GM20431 (cell line): Measurements from ENCODE around the gene RIPOR2.
"Not testable (repeated sequence)": the region's sequence is repeated elsewhere in the genome, so short reads cannot be mapped to it uniquely, and the experiment has no call there.

Experiments used
- in situ Hi-C: fragments of 300-500 bp; cut with MseI, MboI; formaldehyde crosslinking; loops from one replicate; pipeline ENCODE4 v1.15.0; 2020; ENCODE audit warnings: low sequenced_read_pairs; ENCODE audit not compliant: unreplicated experiment

The RIPOR2 gene

DNA sequence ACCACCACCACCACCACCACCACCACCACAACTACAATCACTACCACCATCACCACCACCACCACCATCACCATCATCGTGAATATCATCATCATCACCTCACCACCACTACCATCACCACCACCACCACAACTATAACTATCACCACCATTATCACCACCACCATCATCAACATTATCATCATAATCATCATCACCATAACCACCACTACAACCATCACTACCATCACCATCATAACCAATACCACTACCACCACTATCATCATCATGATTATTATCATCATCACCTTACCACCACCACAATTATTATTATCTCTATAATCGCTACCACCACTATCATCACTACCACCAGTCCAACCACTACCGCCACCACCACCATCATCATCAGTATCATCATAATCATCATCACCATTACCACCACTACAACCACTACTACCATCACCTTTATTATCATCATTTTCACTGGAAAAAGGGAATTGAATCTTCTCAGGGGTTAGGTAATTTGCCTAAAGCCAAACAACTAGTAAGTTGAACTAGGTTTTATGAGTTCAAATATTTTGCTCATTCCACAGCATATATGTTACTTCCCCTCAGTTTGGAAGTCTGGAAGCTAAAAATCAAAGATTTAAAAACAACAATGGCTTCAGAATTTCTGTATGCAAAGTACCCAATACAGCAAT, 8.3 kb downstream of the RIPOR2 start:
- in situ Hi-C loops = no loop called here

DNA sequence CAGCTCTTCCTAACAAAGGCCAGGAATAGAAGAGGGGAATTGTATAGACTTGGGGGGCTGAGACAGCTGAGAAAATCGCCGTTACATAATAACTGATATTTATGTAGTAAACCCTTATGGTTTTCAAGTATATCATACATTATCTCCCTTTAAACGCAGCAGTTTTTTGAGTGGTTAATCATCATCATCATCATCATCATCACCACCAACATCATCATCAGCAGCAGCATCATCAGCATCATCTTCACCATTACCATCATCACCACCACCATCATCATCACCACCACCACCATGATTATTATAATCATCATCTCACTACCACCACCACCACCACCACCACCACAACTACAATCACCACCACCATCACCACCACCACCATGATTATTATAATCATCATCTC, 9.1 kb downstream of the RIPOR2 start:
- in situ Hi-C loops = not testable (repeated sequence)

DNA sequence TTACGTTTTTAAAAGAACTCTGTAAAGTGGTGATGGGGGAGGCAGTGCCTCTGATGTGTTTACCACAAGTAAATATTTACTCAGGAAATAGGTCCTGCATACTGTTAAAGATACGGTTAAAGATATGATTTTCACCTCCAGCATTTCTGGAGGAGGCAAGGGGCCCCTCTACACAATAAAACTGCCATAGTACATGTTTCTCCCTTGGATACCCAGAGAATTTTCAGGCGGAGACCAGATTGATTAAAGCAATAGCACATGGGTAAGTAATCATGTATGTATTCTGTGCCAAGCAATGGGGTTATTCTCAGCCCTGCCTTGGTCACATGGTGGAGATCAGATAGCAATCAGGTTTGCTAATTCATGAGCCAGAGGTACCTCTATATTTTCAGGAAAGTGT, 9.6 kb downstream of the RIPOR2 start:
- in situ Hi-C loops = no loop called here

DNA sequence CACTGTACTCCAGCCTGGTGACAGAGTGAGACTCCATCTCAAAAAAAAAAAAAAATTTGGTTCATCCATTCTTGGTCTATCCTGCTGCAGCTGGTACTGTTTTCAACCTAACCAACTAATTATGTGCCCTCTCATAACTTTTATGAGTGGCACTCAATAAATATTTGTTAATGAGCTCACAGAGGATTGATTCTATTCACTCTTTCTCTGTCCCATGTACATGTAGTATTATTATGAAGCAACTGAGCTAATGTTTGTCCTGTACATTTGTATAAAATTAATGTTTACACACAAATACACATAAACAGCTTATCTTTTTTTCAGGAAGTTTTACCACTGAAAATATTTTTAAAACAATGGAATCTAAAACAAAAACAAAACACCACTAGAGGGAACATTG, 10.1 kb downstream of the RIPOR2 start:
- in situ Hi-C loops = no loop called here

- in situ Hi-C loops = no loop called here
Measured at GRCh38 chr6:24924580-24925356, 11.0 kb downstream of the RIPOR2 start.

DNA sequence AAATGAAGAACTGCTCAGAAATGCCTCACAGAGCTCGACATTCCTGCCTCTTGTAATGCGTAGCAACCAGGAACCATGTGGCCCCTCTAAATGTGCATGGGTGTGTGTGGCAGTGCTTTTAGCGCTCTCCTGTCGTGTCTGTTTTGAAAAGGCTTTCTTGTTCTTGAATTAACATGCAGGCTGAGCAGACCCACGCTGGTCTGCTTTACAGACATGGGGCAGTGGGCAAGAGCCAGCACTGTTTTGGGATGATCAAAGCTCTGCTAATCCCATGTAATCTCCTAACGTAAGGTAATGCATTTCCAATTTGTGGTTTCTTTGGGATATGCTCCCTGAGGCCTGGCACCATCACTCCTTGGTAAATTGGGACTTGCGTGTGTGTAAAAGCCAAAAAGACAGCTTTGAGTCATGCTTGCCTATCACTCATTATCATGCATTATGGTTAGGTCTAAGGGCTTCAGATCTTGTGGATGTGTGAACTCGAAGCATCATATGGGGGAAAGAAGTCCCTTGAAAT, 11.8 kb downstream of the RIPOR2 start:
- in situ Hi-C loops = no loop called here

GRCh38 chr6:24922814-24923213, 12.9 kb downstream of the RIPOR2 start:
- in situ Hi-C loops = no loop called here

DNA sequence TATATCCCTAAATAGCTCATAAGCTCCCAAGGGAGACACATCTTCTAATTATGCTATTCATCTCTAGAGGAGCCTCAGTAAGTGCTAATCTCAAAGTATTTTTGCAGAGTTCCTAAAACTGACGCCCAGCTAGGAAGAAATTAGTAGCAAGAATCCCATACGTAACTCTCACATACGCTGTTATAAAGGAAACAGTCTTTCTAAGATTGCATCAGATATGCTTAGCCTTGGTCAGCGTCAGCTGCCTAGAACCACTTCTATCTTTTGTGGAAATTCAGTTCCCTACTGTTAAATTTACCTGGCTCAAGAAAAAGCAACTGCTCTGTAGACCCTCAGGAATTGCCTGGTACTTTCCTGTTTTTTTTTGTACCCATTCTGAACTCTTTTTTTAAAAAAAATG, 13.6 kb downstream of the RIPOR2 start:
- in situ Hi-C loops = no loop called here

DNA sequence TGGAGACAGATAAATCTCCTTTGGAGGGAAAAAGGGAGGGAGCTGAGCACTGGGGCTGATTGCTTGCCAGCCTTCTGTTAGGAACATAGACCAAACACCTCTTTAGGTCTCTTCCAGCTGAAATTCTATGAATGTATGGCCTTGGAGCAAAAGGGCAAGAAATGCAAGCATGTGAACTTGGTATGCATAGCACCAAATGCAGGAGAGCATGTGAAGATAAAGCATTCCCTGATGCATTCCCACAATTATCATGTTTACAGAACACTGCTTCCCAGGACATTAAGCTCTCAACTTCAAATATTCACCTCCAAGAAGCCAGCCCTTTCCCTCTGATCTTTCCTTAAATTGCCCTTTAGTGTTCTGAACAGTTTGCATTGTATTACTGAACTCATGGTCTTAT, 15.6 kb downstream of the RIPOR2 start:
- in situ Hi-C loops = no loop called here

DNA sequence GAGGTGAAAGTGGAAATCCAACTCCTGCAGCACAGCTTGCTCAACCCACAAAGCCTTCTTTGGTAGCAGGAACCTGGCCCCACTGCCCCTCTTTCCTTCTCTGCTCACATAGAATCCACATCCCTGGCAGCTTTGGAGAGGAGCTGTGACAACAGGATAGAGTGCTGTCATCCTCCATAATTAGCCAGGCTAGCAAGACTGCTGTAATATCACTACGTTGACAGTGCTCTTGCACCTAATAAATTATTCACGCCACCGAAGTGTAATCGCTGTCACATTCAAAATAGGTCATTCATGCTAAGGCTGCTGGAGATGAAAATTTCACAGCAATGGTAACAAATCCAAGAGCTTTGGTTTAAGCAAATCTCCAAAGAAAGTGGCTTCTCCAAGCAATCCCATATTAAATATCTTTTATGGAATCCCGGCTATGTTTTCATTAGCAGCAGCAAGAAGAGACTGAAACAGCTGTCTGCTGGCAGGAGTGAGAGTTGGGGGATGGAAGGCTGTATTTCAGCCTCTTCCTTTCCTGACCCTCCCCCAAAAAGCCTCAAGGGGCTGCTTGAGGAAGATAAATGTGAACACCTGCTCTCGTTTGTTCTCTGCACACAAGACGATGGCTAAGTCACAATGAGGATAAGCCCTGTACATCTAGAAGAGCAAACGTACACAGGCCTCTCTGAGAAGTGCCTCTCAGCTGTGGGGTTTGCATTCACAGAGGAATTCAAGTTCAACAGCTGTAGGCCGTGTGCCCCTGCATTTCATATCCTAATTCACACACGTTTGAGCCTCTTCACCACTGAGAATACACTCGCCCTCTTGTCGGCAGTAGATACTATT, 16.5 kb downstream of the RIPOR2 start:
- in situ Hi-C loops = no loop called here

DNA sequence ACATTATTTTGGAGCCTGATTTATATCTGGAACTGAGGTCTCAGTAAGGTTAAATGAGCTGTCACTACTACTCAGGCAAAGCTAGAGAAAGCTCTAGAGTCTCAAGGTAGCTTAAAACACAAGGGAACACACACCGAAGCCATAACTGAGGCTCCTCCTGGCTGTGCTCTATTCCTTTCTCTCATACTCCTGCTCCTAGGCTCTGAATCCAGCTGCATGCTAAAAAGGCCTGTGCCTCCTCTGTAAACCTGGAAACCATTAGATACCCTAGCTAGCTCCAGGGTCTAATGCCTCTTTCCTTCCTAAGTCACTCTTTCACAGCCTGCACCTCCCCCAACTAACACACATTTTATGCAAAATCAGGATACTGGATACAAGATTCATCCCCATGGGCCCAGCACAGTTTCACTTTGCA, 17.1 kb downstream of the RIPOR2 start:
- in situ Hi-C loops = no loop called here

DNA sequence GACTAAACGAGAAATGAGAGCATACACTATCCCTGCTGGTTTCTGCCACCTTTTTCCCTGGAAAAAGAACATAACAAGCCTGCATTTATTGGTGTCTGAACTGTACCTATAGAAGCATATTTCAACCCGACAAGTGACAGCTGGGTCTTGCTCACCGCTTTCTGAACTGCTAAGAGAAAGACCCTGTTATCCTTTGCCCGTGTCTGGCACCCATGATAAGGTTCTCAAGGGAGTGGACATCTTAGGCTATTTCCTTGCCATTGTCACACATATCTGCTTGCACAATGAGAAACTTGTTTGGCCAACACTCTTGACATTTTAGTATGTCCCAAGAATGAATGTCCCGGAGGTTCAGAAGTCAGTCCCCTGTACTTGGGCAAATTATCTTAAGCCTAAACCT, 19.3 kb downstream of the RIPOR2 start:
- in situ Hi-C loops = no loop called here

- in situ Hi-C loops = no loop called here
Measured at GRCh38 chr6:24915641-24916040, 20.1 kb downstream of the RIPOR2 start.

DNA sequence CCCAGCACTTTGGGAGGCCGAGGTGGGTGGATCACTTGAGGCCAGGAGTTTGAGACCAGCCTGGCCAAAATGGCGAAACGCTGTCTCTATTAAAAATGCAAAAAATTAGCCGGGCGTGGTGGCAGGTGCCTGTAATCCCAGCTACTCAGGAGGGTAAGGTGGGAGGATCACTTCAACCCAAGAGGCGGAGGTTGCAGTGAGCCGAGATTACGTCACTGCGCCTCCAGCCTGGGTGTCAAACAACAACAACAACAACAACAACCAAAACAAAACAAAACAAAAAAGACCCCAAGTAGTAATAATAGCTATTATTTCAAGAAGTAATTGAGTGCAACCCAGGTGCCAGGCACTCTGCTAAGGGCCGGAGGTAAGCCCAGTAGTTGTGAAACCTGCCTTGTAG, 21.7 kb downstream of the RIPOR2 start:
- in situ Hi-C loops = not testable (repeated sequence)

GRCh38 chr6:24911796-24912382, 23.9 kb downstream of the RIPOR2 start:
- in situ Hi-C loops = no loop called here

- in situ Hi-C loops = no loop called here
Measured at GRCh38 chr6:24910961-24911725, 24.6 kb downstream of the RIPOR2 start.

- in situ Hi-C loops = no loop called here
Measured at GRCh38 chr6:24910331-24910960, 25.3 kb downstream of the RIPOR2 start.

GRCh38 chr6:24909241-24910216, 26.2 kb downstream of the RIPOR2 start:
- in situ Hi-C loops = no loop called here
